Peyer's patch (tissue), 4 donors: Measurements from ENCODE around the gene SPG7. TPM values are rescaled to one million over a fixed set of nuclear protein-coding genes. Genes with fewer than 3 reads are reported as not detected.

Experiments
- DNase-seq, 3 donors: peaks; one replicate each; pipeline ENCODE4 v3.0.0-alpha.2; 2017 to 2019
- H3K27ac ChIP-seq, 4 donors: fragments of 200-600 bp; sonication (generic); one replicate each; pipeline ENCODE4 v1.5.1; 2016 to 2019
- H3K27me3 ChIP-seq, 2 donors: fragments of 200-600 bp; sonication (generic); one replicate each; pipeline ENCODE4 v1.5.1; 2019
- H3K36me3 ChIP-seq, 3 donors: fragments of 200-600 bp; sonication (generic); one replicate each; pipeline ENCODE4 v1.5.1; 2016 to 2019
- H3K4me1 ChIP-seq, 4 donors: fragments of 200-600 bp; sonication (generic); one replicate each; pipeline ENCODE4 v1.5.1; 2016 to 2019
- H3K4me3 ChIP-seq, 4 donors: fragments of 200-600 bp; sonication (generic); 1 replicate in 3 of 4; 2 replicates in 1 of 4; pipeline ENCODE4 v1.5.1; 2016 to 2019; ENCODE audit warnings: mild to moderate bottlenecking in 1 of 4
- H3K9me3 ChIP-seq, 4 donors: fragments of 200-600 bp; sonication (generic); one replicate each; pipeline ENCODE4 v1.5.1; 2016 to 2019; ENCODE audit warnings: mild to moderate bottlenecking in 1 of 4
- CTCF ChIP-seq, 6 experiments: fragments of 450-650 bp in 4 of 6; fragments of 200-600 bp in 2 of 6; sonication (generic) in 1 of 6; IDR thresholded peaks; one replicate each; pipeline ENCODE4 v1.5.1; 2017 to 2019; ENCODE audit warnings: antibody characterized with exemption in 6 of 6, mild to moderate bottlenecking in 3 of 6, moderate library complexity in 1 of 6
- POLR2A ChIP-seq, 2 donors: fragments of 450-650 bp; IDR thresholded peaks; one replicate each; pipeline ENCODE4 v1.5.1; 2017; ENCODE audit warnings: antibody characterized with exemption in 2 of 2, mild to moderate bottlenecking in 2 of 2, moderate library complexity in 2 of 2
- total RNA-seq, 4 donors: library from RNA; depleted of rRNA; stranded (reverse); fragments of >200 nt; gene quantifications; one replicate each; pipeline ENCODE4 v1.1.0, GENCODE V29; 2016

SPG7 gene
- total RNA-seq, 4 donors from 2014 or later, result 242 to 461 (median 378) TPM

GRCh38 chr16:89466920-89467319 lies 41.3 kb upstream of the SPG7 start:
- TF ChIP-seq POLR2A (IDR thresholded peaks at IDR 0.05) (no peak), CTCF (IDR thresholded peaks at IDR 0.05) (no peak)
- H3K9me3 ChIP-seq, result no peaks in the 10 kb centered on the region
- no peak overlapping the region for H3K4me3 ChIP-seq
- H3K27ac ChIP-seq, result no peak overlapping the region
- peaks cover 0 to 42% (median 8%) of the 10 kb centered on the region in 4 donors for H3K4me1 ChIP-seq
- no peaks in the 10 kb centered on the region for H3K27me3 ChIP-seq
- no peaks in the 10 kb centered on the region for H3K36me3 ChIP-seq
- DNase-seq, result no peak

GRCh38 chr16:89467382-89467781 lies 40.8 kb upstream of the SPG7 start:
- DNase-seq, result no peak
- Histone ChIP-seq H3K27ac (no peak overlapping the region), H3K4me3 (no peak overlapping the region), H3K36me3 (no peaks in the 10 kb centered on the region), H3K27me3 (no peaks in the 10 kb centered on the region), H3K4me1 (peaks cover 0 to 46% (median 8%) of the 10 kb centered on the region in 4 donors), H3K9me3 (no peaks in the 10 kb centered on the region)
- TF ChIP-seq CTCF (IDR thresholded peaks at IDR 0.05) (no peak), POLR2A (IDR thresholded peaks at IDR 0.05) (no peak)

- Histone ChIP-seq H3K4me1 (peaks cover 3 to 83% (median 28%) of the 10 kb centered on the region in 4 donors), H3K9me3 (no peaks in the 10 kb centered on the region), H3K4me3 (no peak overlapping the region), H3K36me3 (no peaks in the 10 kb centered on the region), H3K27me3 (no peaks in the 10 kb centered on the region), H3K27ac (peak overlapping the region in 3 of 4 donors; percentile 2 to 66 (median 22))
- TF ChIP-seq CTCF (IDR thresholded peaks at IDR 0.05) (no peak), POLR2A (IDR thresholded peaks at IDR 0.05) (peak in 1 of 2 donors; percentile 5)
- DNase-seq, result no peak
Measured at GRCh38 chr16:89472711-89473075, 35.5 kb upstream of the SPG7 start.

- H3K36me3 ChIP-seq, result no peaks in the 10 kb centered on the region
- no peaks in the 10 kb centered on the region for H3K27me3 ChIP-seq
- H3K4me1 ChIP-seq, result peaks cover 3 to 83% (median 33%) of the 10 kb centered on the region in 4 donors
- no peak for TF ChIP-seq POLR2A (IDR thresholded peaks at IDR 0.05)
- H3K4me3 ChIP-seq, result no peak overlapping the region
- no peak for DNase-seq
- no peaks in the 10 kb centered on the region for H3K9me3 ChIP-seq
- peak overlapping the region in 3 of 4 donors; percentile 2 to 66 (median 22) for H3K27ac ChIP-seq
Measured at GRCh38 chr16:89473136-89473712, 35.0 kb upstream of the SPG7 start.

- no peak for TF ChIP-seq POLR2A (IDR thresholded peaks at IDR 0.05)
- TF ChIP-seq CTCF (IDR thresholded peaks at IDR 0.05), result no peak
- Histone ChIP-seq H3K4me1 (peaks cover 3 to 83% (median 35%) of the 10 kb centered on the region in 4 donors), H3K9me3 (no peaks in the 10 kb centered on the region), H3K27ac (peak overlapping the region in 1 of 4 donors; percentile 66), H3K27me3 (no peaks in the 10 kb centered on the region), H3K4me3 (no peak overlapping the region), H3K36me3 (no peaks in the 10 kb centered on the region)
- no peak for DNase-seq
Measured at GRCh38 chr16:89473791-89474414, 34.3 kb upstream of the SPG7 start.

- Histone ChIP-seq H3K9me3 (no peaks in the 10 kb centered on the region), H3K27ac (no peak overlapping the region), H3K36me3 (no peaks in the 10 kb centered on the region), H3K4me1 (peaks cover 3 to 81% (median 35%) of the 10 kb centered on the region in 4 donors), H3K4me3 (no peak overlapping the region), H3K27me3 (no peaks in the 10 kb centered on the region)
- TF ChIP-seq CTCF (IDR thresholded peaks at IDR 0.05) (no peak), POLR2A (IDR thresholded peaks at IDR 0.05) (no peak)
- no peak for DNase-seq
Measured at GRCh38 chr16:89475144-89475543, 33.1 kb upstream of the SPG7 start.
